Naive thymus-derived CD4-positive, alpha-beta T cell (primary cell): ENCODE data around the gene DYRK2. TPM values are rescaled to one million over a fixed set of nuclear protein-coding genes. Genes with fewer than 3 reads are reported as not detected.
A peak's percentile ranks its signal among the peaks of the same experiment; 100 is the strongest.

ENCODE experiments used
- ATAC-seq: fragments of 150-1000 bp; cut with Tn5 transposase; 2 replicates; pipeline ENCODE4 v1.10.0; 2021; ENCODE audit warnings: mild to moderate bottlenecking, moderate library complexity
- CTCF ChIA-PET: fragments of 350-600 bp; sonication (Branson Sonifier 250); formaldehyde crosslinking; loops from one replicate; lab custom pipeline; 2021; ENCODE audit warnings: antibody characterized with exemption; lab: Charles Lee
- POLR2A ChIA-PET: fragments of 350-600 bp; sonication (Branson Sonifier 250); formaldehyde crosslinking; loops from one replicate; lab custom pipeline; 2021; ENCODE audit warnings: antibody characterized with exemption, inconsistent platforms; lab: Charles Lee
- DNase-seq, 9 donors: peaks; one replicate each; pipeline versions ENCODE4 v3.0.0 to v3.0.0-alpha.2; 2020 to 2022; ENCODE audit warnings: mixed read lengths in 1 of 9
- H3K27ac ChIP-seq: one replicate; pipeline ENCODE4 v1.7.0; 2013; ENCODE audit warnings: mild to moderate bottlenecking, low read depth, low read length, moderate library complexity
- H3K27me3 ChIP-seq, 2 donors: one replicate each; pipeline ENCODE4 v1.7.0; 2013; ENCODE audit warnings: low read length in 2 of 2, mild to moderate bottlenecking in 2 of 2, moderate library complexity in 2 of 2; ENCODE audit not compliant: control insufficient read depth in 2 of 2, insufficient read depth in 2 of 2
- H3K36me3 ChIP-seq, 3 experiments: 1 replicate in 2 of 3; 2 replicates in 1 of 3; pipeline ENCODE4 v1.7.0; 2013; ENCODE audit warnings: low read length in 3 of 3, mild to moderate bottlenecking in 3 of 3, moderate library complexity in 1 of 3; ENCODE audit not compliant: insufficient read depth in 3 of 3, control insufficient read depth in 2 of 3
- H3K4me1 ChIP-seq, 2 donors: one replicate each; pipeline ENCODE4 v1.7.0; 2013; ENCODE audit warnings: low read length in 2 of 2, mild to moderate bottlenecking in 2 of 2, moderate library complexity in 1 of 2; ENCODE audit not compliant: control insufficient read depth in 2 of 2, insufficient read depth in 2 of 2
- H3K4me3 ChIP-seq: 2 replicates; pipeline ENCODE4 v1.7.0; 2013; ENCODE audit warnings: mild to moderate bottlenecking, low read length
- H3K9me3 ChIP-seq, 3 experiments: 1 replicate in 2 of 3; 2 replicates in 1 of 3; pipeline ENCODE4 v1.7.0; 2013; ENCODE audit warnings: low read length in 3 of 3; ENCODE audit not compliant: control insufficient read depth in 2 of 3
- H3K27ac Mint-ChIP-seq, 9 donors: one replicate each; pipeline ENCODE4 v1.8.0; 2020 to 2022; ENCODE audit warnings: mixed read lengths in 9 of 9, mild to moderate bottlenecking in 8 of 9, moderate library complexity in 5 of 9, inconsistent platforms in 2 of 9
- H3K27me3 Mint-ChIP-seq, 5 donors: one replicate each; pipeline ENCODE4 v1.8.0; 2021 to 2022; ENCODE audit warnings: mixed read lengths in 5 of 5, mild to moderate bottlenecking in 1 of 5
- H3K36me3 Mint-ChIP-seq, 5 donors: one replicate each; pipeline ENCODE4 v1.8.0; 2020 to 2022; ENCODE audit warnings: mixed read lengths in 5 of 5, mild to moderate bottlenecking in 3 of 5, inconsistent platforms in 1 of 5
- H3K4me1 Mint-ChIP-seq, 7 donors: one replicate each; pipeline ENCODE4 v1.8.0; 2020 to 2022; ENCODE audit warnings: mixed read lengths in 7 of 7, mild to moderate bottlenecking in 3 of 7, inconsistent platforms in 1 of 7
- H3K4me3 Mint-ChIP-seq, 10 donors: one replicate each; pipeline ENCODE4 v1.8.0; 2020 to 2022; ENCODE audit warnings: mild to moderate bottlenecking in 10 of 10, mixed read lengths in 10 of 10, moderate library complexity in 6 of 10, inconsistent platforms in 2 of 10
- H3K9me3 Mint-ChIP-seq, 11 donors: one replicate each; pipeline ENCODE4 v1.8.0; 2020 to 2022; ENCODE audit warnings: mixed read lengths in 11 of 11, mild to moderate bottlenecking in 4 of 11, inconsistent platforms in 1 of 11, moderate library complexity in 1 of 11
- intact Hi-C, 2 donors: fragments of 100-400 bp; cut with micrococcal nuclease; formaldehyde crosslinking; loops; one replicate each; pipeline ENCODE4 v1.15.1; 2023
- polyA plus RNA-seq, 2 donors: library from polyadenylated mRNA; unstranded; fragments of 300-500 nt; fragmentation: Illumina TruSeq; gene quantifications; one replicate each; pipeline ENCODE4 v1.2.3, GENCODE V29; 2021
- total RNA-seq, 6 experiments: library from RNA in 5 of 6; stranded (reverse) in 5 of 6; gene quantifications; 1 replicate in 5 of 6; 2 replicates in 1 of 6; pipeline ENCODE4 v1.2.3 and lab custom pipeline; 2021 to 2026

Gene DYRK2
- total and polyA plus RNA-seq, 7 experiments from 2014 or later, result 55.3 to 157 (median 98.1) TPM

- no peaks in the 10 kb centered on the region for H3K36me3 ChIP-seq
- Mint-ChIP-seq H3K4me1 (peaks cover 23 to 72% (median 66%) of the 10 kb centered on the region in 7 donors), H3K27ac (peak overlapping the region in 5 of 9 donors; percentile 24 to 77 (median 43)), H3K27me3 (peaks cover 0 to 2% (median 0%) of the 10 kb centered on the region in 5 donors), H3K4me3 (peak overlapping the region in 2 of 10 donors; percentile 5 to 6), H3K9me3 (peaks cover 0 to 15% (median 0%) of the 10 kb centered on the region in 11 donors), H3K36me3 (peaks cover 0 to 15% (median 0%) of the 10 kb centered on the region in 5 donors)
- H3K27me3 ChIP-seq, result no peaks in the 10 kb centered on the region
- ChIA-PET POLR2A (interaction anchor here (0.7 to 2.2 kb wide), 7 partner anchors 8 to 149 kb away, joined by 3 to 7 read pairs (median 5); no protein-coding TSS in a partner anchor), CTCF (no interaction called here)
- no peak overlapping the region for H3K27ac ChIP-seq
- ATAC-seq (no peak), DNase-seq (no peak)
- H3K4me3 ChIP-seq, result no peak overlapping the region
- no peaks in the 10 kb centered on the region for H3K9me3 ChIP-seq
- intact Hi-C loops, result no loop called here
- H3K4me1 ChIP-seq, result peaks cover 51% of the 10 kb centered on the region in 2 donors
Measured at GRCh38 chr12:67626156-67626555, 22.4 kb upstream of the DYRK2 start.

GRCh38 chr12:67630373-67631088, 18.0 kb upstream of the DYRK2 start:
- CTCF ChIA-PET, result interaction anchor here (0.6 to 4.3 kb wide), 13 partner anchors 10 to 361 kb away, joined by 3 to 28 read pairs (median 3); partner anchors contain the start of genes CAND1 and DYRK2
- POLR2A ChIA-PET, result interaction anchor here (0.6 to 10.4 kb wide), 37 partner anchors 10 to 1335 kb away, joined by 3 to 273 read pairs (median 3); partner anchors contain the start of genes CAND1 and DYRK2
- ATAC-seq (peak; percentile 100), DNase-seq (peak; percentile 51 to 97 (median 96))
- Histone ChIP-seq H3K36me3 (no peaks in the 10 kb centered on the region), H3K27ac (peak overlapping the region; percentile 79), H3K4me1 (peaks cover 83 to 85% of the 10 kb centered on the region in 2 donors), H3K27me3 (no peaks in the 10 kb centered on the region), H3K4me3 (peak overlapping the region; percentile 20), H3K9me3 (no peaks in the 10 kb centered on the region)
- Mint-ChIP-seq H3K4me1 (peaks cover 42 to 98% (median 93%) of the 10 kb centered on the region in 7 donors), H3K27me3 (peaks cover 0 to 12% (median 0%) of the 10 kb centered on the region in 5 donors), H3K27ac (peak overlapping the region; percentile 91 to 100 (median 96)), H3K9me3 (peaks cover 0 to 11% (median 0%) of the 10 kb centered on the region in 11 donors), H3K36me3 (peaks cover 0 to 23% (median 0%) of the 10 kb centered on the region in 5 donors), H3K4me3 (peak overlapping the region; percentile 21 to 89 (median 78))
- intact Hi-C loops, result loop anchor here (1.0 to 10.0 kb wide), 13 partner anchors 18 to 1343 kb away; partner anchors contain the start of gene DYRK2 (in 2 of the 2)

GRCh38 chr12:67632005-67632404, 16.5 kb upstream of the DYRK2 start:
- Histone ChIP-seq H3K36me3 (no peaks in the 10 kb centered on the region), H3K27ac (peak overlapping the region; percentile 79), H3K4me1 (peaks cover 70 to 74% of the 10 kb centered on the region in 2 donors), H3K27me3 (no peaks in the 10 kb centered on the region), H3K9me3 (no peaks in the 10 kb centered on the region), H3K4me3 (no peak overlapping the region)
- Mint-ChIP-seq H3K9me3 (peaks cover 0 to 11% (median 0%) of the 10 kb centered on the region in 11 donors), H3K4me3 (peak overlapping the region in 8 of 10 donors; percentile 39 to 82 (median 68)), H3K27ac (peak overlapping the region in 8 of 9 donors; percentile 91 to 100 (median 96)), H3K27me3 (peaks cover 0 to 12% (median 0%) of the 10 kb centered on the region in 5 donors), H3K4me1 (peaks cover 41 to 90% (median 84%) of the 10 kb centered on the region in 7 donors), H3K36me3 (peaks cover 0 to 23% (median 0%) of the 10 kb centered on the region in 5 donors)
- ATAC-seq (no peak), DNase-seq (no peak)
- CTCF ChIA-PET, result interaction anchor here (4.3 kb wide), 1 partner anchor 15 kb away, joined by 28 read pairs; the partner anchor contains the start of gene DYRK2
- intact Hi-C loops, result loop anchor here (5.0 to 10.0 kb wide), 4 partner anchors 115 to 1345 kb away; no protein-coding TSS in a partner anchor
- POLR2A ChIA-PET, result interaction anchor here (0.6 to 10.4 kb wide), 5 partner anchors 16 to 206 kb away, joined by 3 to 273 read pairs (median 18); partner anchors contain the start of gene DYRK2

GRCh38 chr12:67633024-67633610, 15.4 kb upstream of the DYRK2 start:
- Mint-ChIP-seq H3K36me3 (peaks cover 0 to 23% (median 0%) of the 10 kb centered on the region in 5 donors), H3K4me3 (peak overlapping the region in 8 of 10 donors; percentile 10 to 82 (median 64)), H3K27ac (peak overlapping the region in 8 of 9 donors; percentile 91 to 100 (median 96)), H3K27me3 (peaks cover 0 to 12% (median 0%) of the 10 kb centered on the region in 5 donors), H3K9me3 (peaks cover 0 to 11% (median 0%) of the 10 kb centered on the region in 11 donors), H3K4me1 (peaks cover 41 to 87% (median 77%) of the 10 kb centered on the region in 7 donors)
- no peak overlapping the region for H3K4me3 ChIP-seq
- intact Hi-C loops, result loop anchor here (5.0 to 10.0 kb wide), 4 partner anchors 116 to 1346 kb away; no protein-coding TSS in a partner anchor
- ChIA-PET POLR2A (interaction anchor here (0.8 to 10.4 kb wide), 6 partner anchors 14 to 207 kb away, joined by 3 to 273 read pairs (median 5); partner anchors contain the start of gene DYRK2), CTCF (interaction anchor here (0.6 to 4.3 kb wide), 3 partner anchors 14 to 1071 kb away, joined by 3 to 28 read pairs (median 4); partner anchors contain the start of gene DYRK2)
- no peaks in the 10 kb centered on the region for H3K27me3 ChIP-seq
- peak overlapping the region; percentile 34 for H3K27ac ChIP-seq
- H3K36me3 ChIP-seq, result no peaks in the 10 kb centered on the region
- peaks cover 60 to 69% of the 10 kb centered on the region in 2 donors for H3K4me1 ChIP-seq
- ATAC-seq, result no peak
- no peak for DNase-seq
- H3K9me3 ChIP-seq, result no peaks in the 10 kb centered on the region

GRCh38 chr12:67633708-67634107, 14.8 kb upstream of the DYRK2 start:
- POLR2A ChIA-PET, result interaction anchor here (0.6 to 10.4 kb wide), 7 partner anchors 14 to 93 kb away, joined by 3 to 273 read pairs (median 4); partner anchors contain the start of gene DYRK2
- Mint-ChIP-seq H3K27me3 (peaks cover 0 to 12% (median 0%) of the 10 kb centered on the region in 5 donors), H3K9me3 (peaks cover 0 to 9% (median 0%) of the 10 kb centered on the region in 11 donors), H3K4me1 (peaks cover 36 to 81% (median 71%) of the 10 kb centered on the region in 7 donors), H3K27ac (peak overlapping the region in 8 of 9 donors; percentile 91 to 100 (median 96)), H3K36me3 (peaks cover 0 to 21% (median 0%) of the 10 kb centered on the region in 5 donors), H3K4me3 (peak overlapping the region in 7 of 10 donors; percentile 5 to 82 (median 60))
- Histone ChIP-seq H3K4me1 (peaks cover 54 to 63% of the 10 kb centered on the region in 2 donors), H3K27me3 (no peaks in the 10 kb centered on the region), H3K4me3 (no peak overlapping the region), H3K9me3 (no peaks in the 10 kb centered on the region), H3K36me3 (no peaks in the 10 kb centered on the region), H3K27ac (peak overlapping the region; percentile 34)
- ATAC-seq (no peak), DNase-seq (no peak)
- intact Hi-C loops, result loop anchor here (5.0 to 10.0 kb wide), 4 partner anchors 116 to 1346 kb away; no protein-coding TSS in a partner anchor
- CTCF ChIA-PET, result interaction anchor here (0.8 to 1.3 kb wide), 2 partner anchors 11 to 15 kb away, joined by 3 to 5 read pairs; partner anchors contain the start of gene DYRK2
